ENCODE measurements around the gene EIF3F.
A peak's percentile ranks its signal among the peaks of the same experiment; 100 is the strongest.

The EIF3F gene

DNA sequence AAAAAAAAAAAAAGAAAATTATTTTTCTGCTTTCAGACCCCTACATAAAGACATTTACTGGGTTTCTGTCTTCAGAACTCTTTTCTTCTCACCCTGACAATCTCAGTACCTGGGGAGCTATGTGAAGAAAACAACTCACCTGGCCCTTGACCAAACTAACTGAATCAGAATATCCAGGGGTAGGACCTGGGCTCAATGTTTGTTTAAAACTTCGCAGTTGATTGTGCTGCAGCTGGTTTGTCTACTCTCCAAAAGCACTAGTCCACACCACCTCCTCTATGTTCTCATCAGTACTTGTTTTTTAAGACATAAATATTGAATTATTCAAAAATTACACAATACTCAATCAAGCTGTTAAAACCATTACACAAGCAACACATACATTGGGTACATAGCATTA lies 34.8 kb downstream of the EIF3F start:
- DNase-seq (no peak), ATAC-seq (replicated peaks) (no peak)
- Mint-ChIP-seq H3K4me1 (peaks cover 10 to 15% of the 10 kb centered on the region in 2 donors), H3K36me3 (peaks cover 0 to 3% of the 10 kb centered on the region in 2 donors), H3K27me3 (peaks cover 27 to 41% of the 10 kb centered on the region in 2 donors), H3K27ac (no peak overlapping the region), H3K9me3 (no peaks in the 10 kb centered on the region), H3K4me3 (no peak overlapping the region)

GRCh38 chr11:8022876-8023275 lies 35.7 kb downstream of the EIF3F start:
- no peak overlapping the region for H3K4me3 Mint-ChIP-seq

DNA sequence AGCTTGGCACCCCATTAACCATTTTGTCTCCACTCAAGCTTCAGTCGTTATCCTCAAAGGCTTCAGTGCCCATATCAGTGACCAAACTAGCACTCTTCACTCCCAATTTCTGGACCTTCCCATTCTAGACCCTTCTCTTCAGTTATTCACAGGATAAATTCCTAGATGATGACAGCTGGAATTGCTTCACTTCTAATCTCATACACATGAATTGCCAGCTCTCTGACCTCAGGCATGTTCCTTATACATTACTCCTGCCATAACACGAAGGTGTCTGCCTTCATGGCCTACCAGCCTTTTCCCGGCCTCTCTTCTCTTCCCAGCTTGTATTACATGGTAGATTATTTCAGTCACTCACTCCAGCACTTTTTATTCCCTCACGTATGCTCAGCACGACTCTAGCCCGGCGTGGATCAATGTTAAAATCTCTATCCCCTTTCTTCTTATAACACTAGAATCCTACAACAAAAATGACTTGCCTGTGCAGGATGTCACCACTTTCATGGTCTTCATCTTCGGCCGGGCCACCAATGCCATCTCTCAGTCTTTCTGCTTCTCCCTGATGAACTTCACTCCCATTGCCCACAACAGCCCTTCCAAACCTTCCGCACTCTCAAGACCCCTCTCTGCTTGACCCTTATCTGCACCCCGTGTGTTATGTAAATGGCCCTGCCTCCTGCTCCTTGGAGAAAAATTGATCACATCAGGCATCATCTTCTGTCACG lies 36.9 kb downstream of the EIF3F start:
- no peaks in the 10 kb centered on the region for H3K36me3 Mint-ChIP-seq
- H3K4me3 Mint-ChIP-seq: no peak overlapping the region
- H3K9me3 Mint-ChIP-seq: no peaks in the 10 kb centered on the region
- ATAC-seq (replicated peaks): no peak
- no peak for DNase-seq
- peaks cover 6 to 8% of the 10 kb centered on the region in 2 donors for H3K4me1 Mint-ChIP-seq
- H3K27me3 Mint-ChIP-seq: peaks cover 15 to 21% of the 10 kb centered on the region in 2 donors
- H3K27ac Mint-ChIP-seq: no peak overlapping the region

More at GRCh38 chr11:8022876-8023275, 35.7 kb downstream of the EIF3F start:
- Mint-ChIP-seq H3K4me1 (peaks cover 10 to 15% of the 10 kb centered on the region in 2 donors), H3K36me3 (peaks cover 0 to 3% of the 10 kb centered on the region in 2 donors), H3K9me3 (no peaks in the 10 kb centered on the region), H3K27me3 (peaks cover 22 to 32% of the 10 kb centered on the region in 2 donors), H3K27ac (no peak overlapping the region)
- ATAC-seq (replicated peaks) (no peak), DNase-seq (no peak)

- no peaks in the 10 kb centered on the region for H3K36me3 Mint-ChIP-seq
These were observed 38.0 kb downstream of the EIF3F start for GRCh38 chr11:8025123-8025522.

GRCh38 chr11:8025816-8026215 lies 38.7 kb downstream of the EIF3F start:
- Mint-ChIP-seq H3K4me3 (no peak overlapping the region), H3K9me3 (no peaks in the 10 kb centered on the region), H3K27ac (no peak overlapping the region), H3K4me1 (no peaks in the 10 kb centered on the region), H3K27me3 (peaks cover 22 to 27% of the 10 kb centered on the region in 2 donors), H3K36me3 (no peaks in the 10 kb centered on the region)
- DNase-seq (no peak), ATAC-seq (replicated peaks) (no peak)

More at GRCh38 chr11:8025123-8025522, 38.0 kb downstream of the EIF3F start:
- H3K9me3 Mint-ChIP-seq: no peaks in the 10 kb centered on the region
- ATAC-seq (replicated peaks) (no peak), DNase-seq (no peak)
- peaks cover 21 to 27% of the 10 kb centered on the region in 2 donors for H3K27me3 Mint-ChIP-seq
- H3K27ac Mint-ChIP-seq: no peak overlapping the region
- H3K4me1 Mint-ChIP-seq: peaks cover 4 to 6% of the 10 kb centered on the region in 2 donors
- H3K4me3 Mint-ChIP-seq: no peak overlapping the region

GRCh38 chr11:8026982-8027381 lies 39.8 kb downstream of the EIF3F start:
- no peaks in the 10 kb centered on the region for H3K4me1 Mint-ChIP-seq
- ATAC-seq (replicated peaks) (no peak), DNase-seq (no peak)
- no peaks in the 10 kb centered on the region for H3K36me3 Mint-ChIP-seq
- no peak overlapping the region for H3K27ac Mint-ChIP-seq
- no peaks in the 10 kb centered on the region for H3K9me3 Mint-ChIP-seq
- H3K27me3 Mint-ChIP-seq: peaks cover 27 to 28% of the 10 kb centered on the region in 2 donors
- H3K4me3 Mint-ChIP-seq: no peak overlapping the region

DNA sequence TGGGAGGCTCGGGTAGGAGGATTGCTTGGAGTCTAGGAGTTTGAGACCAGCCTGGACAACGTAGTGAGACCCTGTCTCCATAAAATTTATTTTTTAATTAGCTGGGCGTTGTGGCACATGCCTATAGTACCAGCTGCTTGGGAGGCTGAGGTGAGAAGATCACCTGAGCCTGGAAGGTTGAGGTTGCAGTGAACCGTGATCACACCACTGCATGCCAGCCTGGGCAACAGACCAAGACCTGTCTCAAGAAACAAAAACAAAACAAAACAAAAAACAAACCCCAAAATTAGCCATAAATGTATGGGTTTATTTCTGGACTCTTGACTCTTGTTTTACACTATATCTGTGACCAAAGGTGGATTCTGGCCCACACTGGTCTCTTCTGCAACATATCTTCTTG lies 41.6 kb downstream of the EIF3F start:
- Mint-ChIP-seq H3K27ac (no peak overlapping the region), H3K27me3 (peaks cover 34 to 38% of the 10 kb centered on the region in 2 donors), H3K4me3 (no peak overlapping the region), H3K36me3 (no peaks in the 10 kb centered on the region), H3K4me1 (peaks cover 6 to 8% of the 10 kb centered on the region in 2 donors), H3K9me3 (no peaks in the 10 kb centered on the region)
- ATAC-seq (replicated peaks) (no peak), DNase-seq (no peak)

GRCh38 chr11:8030526-8031247 lies 43.5 kb downstream of the EIF3F start:
- Mint-ChIP-seq H3K36me3 (no peaks in the 10 kb centered on the region), H3K27ac (no peak overlapping the region), H3K27me3 (peaks cover 34 to 47% of the 10 kb centered on the region in 2 donors), H3K4me3 (no peak overlapping the region), H3K9me3 (no peaks in the 10 kb centered on the region), H3K4me1 (peaks cover 6 to 8% of the 10 kb centered on the region in 2 donors)
- ATAC-seq (replicated peaks) (no peak), DNase-seq (no peak)

GRCh38 chr11:8031248-8032115 lies 44.3 kb downstream of the EIF3F start:
- Mint-ChIP-seq H3K27ac (no peak overlapping the region), H3K9me3 (no peaks in the 10 kb centered on the region), H3K4me1 (peaks cover 6 to 8% of the 10 kb centered on the region in 2 donors), H3K4me3 (no peak overlapping the region), H3K36me3 (no peaks in the 10 kb centered on the region), H3K27me3 (peaks cover 34 to 49% of the 10 kb centered on the region in 2 donors)
- DNase-seq (no peak), ATAC-seq (replicated peaks) (no peak)

- no peak overlapping the region for H3K4me3 Mint-ChIP-seq
- H3K9me3 Mint-ChIP-seq: no peaks in the 10 kb centered on the region
- peaks cover 6 to 8% of the 10 kb centered on the region in 2 donors for H3K4me1 Mint-ChIP-seq
- H3K27ac Mint-ChIP-seq: no peak overlapping the region
- DNase-seq (no peak), ATAC-seq (replicated peaks) (no peak)
- H3K27me3 Mint-ChIP-seq: peaks cover 34 to 50% of the 10 kb centered on the region in 2 donors
- H3K36me3 Mint-ChIP-seq: no peaks in the 10 kb centered on the region
These were observed 45.0 kb downstream of the EIF3F start for GRCh38 chr11:8032122-8032521.

DNA sequence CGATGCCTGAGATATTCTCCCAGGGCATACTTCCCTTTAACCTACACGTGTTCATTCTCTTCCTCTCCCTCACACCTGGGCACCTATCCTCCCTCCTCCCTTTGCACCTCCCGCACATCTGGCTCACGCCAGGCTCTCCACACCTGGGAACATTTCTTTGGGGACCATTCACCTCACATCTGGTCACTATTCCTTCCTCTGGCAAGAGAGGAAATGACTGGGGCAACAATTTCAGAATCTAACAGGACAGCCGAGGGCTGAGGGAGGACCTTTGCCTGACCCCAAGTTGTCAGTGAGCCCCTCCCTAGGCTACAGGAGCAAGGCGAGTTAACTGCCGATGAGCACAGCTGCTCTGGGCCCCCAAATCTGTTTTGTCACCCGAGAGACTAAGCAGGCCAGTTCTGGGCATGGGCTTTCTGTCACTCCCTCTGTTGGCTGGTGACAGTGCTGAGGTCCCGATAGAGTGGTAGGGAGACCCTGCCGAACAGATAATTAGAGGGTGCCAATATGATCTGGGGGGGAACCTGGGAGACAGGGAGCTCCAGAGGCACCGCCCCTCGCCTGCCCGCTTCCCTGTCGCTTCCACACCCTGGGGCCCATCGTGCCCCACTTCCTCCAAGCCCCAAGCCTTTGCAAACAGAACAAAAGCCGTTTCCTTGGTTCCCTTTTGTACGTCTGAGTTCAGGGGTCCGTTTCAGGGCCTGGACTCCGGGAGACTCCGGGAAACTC lies 45.6 kb downstream of the EIF3F start:
- H3K4me1 Mint-ChIP-seq: peaks cover 6 to 8% of the 10 kb centered on the region in 2 donors
- no peaks in the 10 kb centered on the region for H3K9me3 Mint-ChIP-seq
- H3K36me3 Mint-ChIP-seq: no peaks in the 10 kb centered on the region
- H3K4me3 Mint-ChIP-seq: peak overlapping the region in 1 of 2 donors; percentile 37
- peak overlapping the region; percentile 74 for H3K27ac Mint-ChIP-seq
- ATAC-seq (replicated peaks): no peak
- no peak for DNase-seq
- peaks cover 37 to 56% of the 10 kb centered on the region in 2 donors for H3K27me3 Mint-ChIP-seq

GRCh38 chr11:8033305-8034105 lies 46.4 kb downstream of the EIF3F start:
- DNase-seq: peak; percentile 31
- peaks cover 6 to 8% of the 10 kb centered on the region in 2 donors for H3K4me1 Mint-ChIP-seq
- no peaks in the 10 kb centered on the region for H3K36me3 Mint-ChIP-seq
- peak; percentile 79 to 88 for ATAC-seq (replicated peaks)
- H3K27me3 Mint-ChIP-seq: peaks cover 40 to 61% of the 10 kb centered on the region in 2 donors
- no peaks in the 10 kb centered on the region for H3K9me3 Mint-ChIP-seq
- H3K27ac Mint-ChIP-seq: peak overlapping the region; percentile 25
- peak overlapping the region in 1 of 2 donors; percentile 37 for H3K4me3 Mint-ChIP-seq

DNA sequence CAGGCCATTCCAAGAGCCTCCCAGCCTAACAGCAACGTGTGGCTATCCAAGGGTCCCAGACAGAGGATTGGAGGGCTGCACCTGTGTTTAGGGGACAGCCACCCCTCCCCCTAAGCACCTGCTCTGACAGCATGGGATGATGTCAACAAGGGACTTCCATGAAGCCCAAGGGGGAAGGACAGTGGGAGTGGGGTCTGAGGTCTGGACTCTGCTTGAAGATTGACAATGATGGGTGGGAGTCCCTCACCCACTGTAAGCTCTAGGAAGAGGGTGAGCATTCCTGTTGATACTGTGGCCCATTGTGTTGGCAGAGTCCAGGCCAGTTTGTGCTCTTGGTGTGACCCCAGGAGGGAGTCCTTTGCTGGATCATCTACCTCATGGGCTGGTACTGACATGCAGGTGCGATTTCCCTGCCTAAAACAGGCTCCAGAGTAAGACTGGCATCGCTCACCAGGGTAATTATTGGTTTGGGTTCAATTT lies 47.0 kb downstream of the EIF3F start:
- ATAC-seq (replicated peaks): no peak
- Mint-ChIP-seq H3K27me3 (peaks cover 43 to 68% of the 10 kb centered on the region in 2 donors), H3K4me3 (no peak overlapping the region), H3K9me3 (no peaks in the 10 kb centered on the region), H3K36me3 (no peaks in the 10 kb centered on the region), H3K4me1 (peaks cover 6 to 8% of the 10 kb centered on the region in 2 donors), H3K27ac (no peak overlapping the region)
- DNase-seq: no peak

Data from stimulated activated naive B cell treated with anti-CD40 and anti-IgM and Interleukin-4, amounts not matched to agents 10 μg/mL and 1 μg/mL and 100 μg/mL, for 72 hours (primary cell).